Nephron (organoid): ENCODE measurements around the gene STRAP.

Source experiments
- H3K27ac Mint-ChIP-seq, 3 experiments: 2 replicates each; pipeline ENCODE4 v1.8.0; 2020; ENCODE audit warnings: mixed read lengths in 3 of 3, mild to moderate bottlenecking in 2 of 3, moderate library complexity in 1 of 3
- H3K27me3 Mint-ChIP-seq: 2 replicates; pipeline ENCODE4 v1.8.0; 2021; ENCODE audit warnings: low read depth, mild to moderate bottlenecking, moderate library complexity, mixed read lengths
- H3K36me3 Mint-ChIP-seq: 2 replicates; pipeline ENCODE4 v1.8.0; 2020; ENCODE audit warnings: low read depth, mixed read lengths
- H3K4me1 Mint-ChIP-seq: 2 replicates; pipeline ENCODE4 v1.8.0; 2020; ENCODE audit warnings: mixed read lengths
- H3K4me3 Mint-ChIP-seq, 3 experiments: 2 replicates each; pipeline ENCODE4 v1.8.0; 2020; ENCODE audit warnings: mild to moderate bottlenecking in 3 of 3, mixed read lengths in 3 of 3, moderate library complexity in 2 of 3
- H3K9me3 Mint-ChIP-seq: 2 replicates; pipeline ENCODE4 v1.8.0; 2020; ENCODE audit warnings: mixed read lengths
- TF ChIP-seq, protein P1 (sequence below), 3 experiments: fragments of 200-600 bp; sonication (generic); IDR thresholded peaks; one replicate each; pipeline ENCODE4 v1.5.0; 2021; ENCODE audit warnings: antibody characterized with exemption in 3 of 3; ENCODE audit not compliant: unreplicated experiment in 3 of 3

STRAP gene

DNA sequence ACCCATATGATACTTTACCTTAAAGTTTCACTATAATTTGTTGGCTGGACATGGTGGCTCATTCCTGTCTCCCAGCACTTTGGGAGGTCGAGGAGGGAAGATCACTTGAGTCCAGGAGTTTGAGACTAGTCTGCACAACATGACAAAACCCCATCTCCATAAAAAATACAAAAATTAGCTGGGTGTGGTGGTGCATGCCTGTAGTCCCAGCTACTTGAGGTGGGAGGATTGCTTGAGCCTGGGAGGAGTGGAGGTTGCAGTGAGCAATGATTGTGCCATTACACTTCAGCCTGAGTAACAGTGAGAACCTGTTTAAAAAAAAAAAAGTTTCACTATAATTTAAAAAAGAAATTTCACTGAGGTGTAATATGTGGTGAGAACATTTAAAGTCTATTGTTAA lies 50.1 kb downstream of the STRAP start:
- TF ChIP-seq, protein P1, sequence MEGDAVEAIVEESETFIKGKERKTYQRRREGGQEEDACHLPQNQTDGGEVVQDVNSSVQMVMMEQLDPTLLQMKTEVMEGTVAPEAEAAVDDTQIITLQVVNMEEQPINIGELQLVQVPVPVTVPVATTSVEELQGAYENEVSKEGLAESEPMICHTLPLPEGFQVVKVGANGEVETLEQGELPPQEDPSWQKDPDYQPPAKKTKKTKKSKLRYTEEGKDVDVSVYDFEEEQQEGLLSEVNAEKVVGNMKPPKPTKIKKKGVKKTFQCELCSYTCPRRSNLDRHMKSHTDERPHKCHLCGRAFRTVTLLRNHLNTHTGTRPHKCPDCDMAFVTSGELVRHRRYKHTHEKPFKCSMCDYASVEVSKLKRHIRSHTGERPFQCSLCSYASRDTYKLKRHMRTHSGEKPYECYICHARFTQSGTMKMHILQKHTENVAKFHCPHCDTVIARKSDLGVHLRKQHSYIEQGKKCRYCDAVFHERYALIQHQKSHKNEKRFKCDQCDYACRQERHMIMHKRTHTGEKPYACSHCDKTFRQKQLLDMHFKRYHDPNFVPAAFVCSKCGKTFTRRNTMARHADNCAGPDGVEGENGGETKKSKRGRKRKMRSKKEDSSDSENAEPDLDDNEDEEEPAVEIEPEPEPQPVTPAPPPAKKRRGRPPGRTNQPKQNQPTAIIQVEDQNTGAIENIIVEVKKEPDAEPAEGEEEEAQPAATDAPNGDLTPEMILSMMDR (IDR thresholded peaks at IDR 0.05; ENCODE audit: unreplicated experiment in 3 of 3) = no peak
- no peak overlapping the region for H3K4me3 Mint-ChIP-seq
- H3K4me1 Mint-ChIP-seq = peaks cover 5% of the 10 kb centered on the region
- no peak overlapping the region for H3K27ac Mint-ChIP-seq
- no peaks in the 10 kb centered on the region for H3K9me3 Mint-ChIP-seq
- H3K36me3 Mint-ChIP-seq = peaks cover 19% of the 10 kb centered on the region
- H3K27me3 Mint-ChIP-seq = no peaks in the 10 kb centered on the region

DNA sequence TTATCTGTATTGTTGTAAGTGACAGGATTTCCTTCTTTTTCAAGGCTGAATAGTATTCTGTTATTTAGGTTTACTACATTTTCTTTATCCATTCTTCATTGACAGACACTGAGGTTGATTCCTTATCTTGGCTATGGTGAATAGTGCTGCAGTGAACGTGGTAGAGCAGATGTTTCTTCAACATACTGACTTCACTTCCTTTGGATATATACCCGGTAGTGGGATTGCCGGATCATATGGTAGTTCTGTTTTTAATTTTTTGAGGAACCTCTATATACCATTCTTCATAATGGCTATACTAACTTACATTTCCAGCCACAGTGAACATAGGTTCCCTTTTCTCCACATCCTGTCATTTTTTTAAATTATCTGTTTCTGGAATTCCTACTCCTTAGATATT lies 50.8 kb downstream of the STRAP start:
- H3K36me3 Mint-ChIP-seq = peaks cover 25% of the 10 kb centered on the region
- H3K4me1 Mint-ChIP-seq = peaks cover 5% of the 10 kb centered on the region
- H3K27ac Mint-ChIP-seq = no peak overlapping the region
- H3K9me3 Mint-ChIP-seq = no peaks in the 10 kb centered on the region
- TF ChIP-seq, protein P1 (IDR thresholded peaks at IDR 0.05; ENCODE audit: unreplicated experiment in 3 of 3) = no peak
- H3K4me3 Mint-ChIP-seq = no peak overlapping the region
- no peaks in the 10 kb centered on the region for H3K27me3 Mint-ChIP-seq

DNA sequence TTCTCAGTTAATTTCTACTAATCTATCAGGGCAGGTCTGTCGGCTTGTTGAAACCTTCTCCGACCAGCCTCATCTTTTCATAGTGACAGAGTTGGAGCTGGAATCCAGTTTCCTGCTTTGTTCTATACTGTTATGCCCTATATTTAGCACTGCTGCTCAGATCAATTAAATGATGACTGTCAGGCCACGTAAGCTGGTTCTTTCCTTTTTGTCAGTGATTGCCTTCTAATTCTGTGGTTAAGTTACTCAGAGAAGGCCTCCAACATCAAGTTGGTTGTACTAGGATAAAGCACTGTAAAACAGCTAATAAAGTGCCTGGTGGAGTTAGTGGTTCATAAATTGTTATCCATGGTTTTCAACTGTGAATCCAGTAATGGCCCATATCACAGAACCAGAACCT lies 51.6 kb downstream of the STRAP start:
- Mint-ChIP-seq H3K27ac (no peak overlapping the region), H3K27me3 (no peaks in the 10 kb centered on the region), H3K36me3 (peaks cover 25% of the 10 kb centered on the region), H3K4me1 (peaks cover 3% of the 10 kb centered on the region), H3K9me3 (no peaks in the 10 kb centered on the region), H3K4me3 (no peak overlapping the region)
- TF ChIP-seq, protein P1 (IDR thresholded peaks at IDR 0.05; ENCODE audit: unreplicated experiment in 3 of 3) = no peak

DNA sequence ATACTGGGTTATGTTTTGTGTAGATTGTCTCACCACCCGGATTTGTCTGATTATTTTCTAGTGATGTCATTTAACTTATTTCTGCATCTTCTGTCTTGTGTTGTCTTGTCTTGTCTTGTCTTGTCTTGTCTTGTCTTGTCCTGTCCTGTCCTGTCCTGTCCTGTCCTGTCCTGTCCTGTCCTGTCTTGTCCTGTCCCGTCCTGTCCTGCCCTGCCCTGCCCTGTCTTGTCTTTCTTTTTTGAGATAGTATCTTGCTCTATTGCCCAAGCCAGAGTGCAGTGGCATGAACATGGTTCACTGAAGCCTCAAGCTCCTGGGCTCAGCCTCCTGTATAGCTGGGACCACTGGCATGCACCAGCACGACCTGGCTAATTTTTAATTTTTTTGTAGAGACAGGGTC lies 54.6 kb downstream of the STRAP start:
- Mint-ChIP-seq H3K9me3 (peaks cover 8% of the 10 kb centered on the region), H3K4me1 (no peaks in the 10 kb centered on the region), H3K4me3 (no peak overlapping the region), H3K27ac (no peak overlapping the region), H3K36me3 (peaks cover 29% of the 10 kb centered on the region), H3K27me3 (no peaks in the 10 kb centered on the region)
- TF ChIP-seq, protein P1 (IDR thresholded peaks at IDR 0.05; ENCODE audit: unreplicated experiment in 3 of 3) = no peak

DNA sequence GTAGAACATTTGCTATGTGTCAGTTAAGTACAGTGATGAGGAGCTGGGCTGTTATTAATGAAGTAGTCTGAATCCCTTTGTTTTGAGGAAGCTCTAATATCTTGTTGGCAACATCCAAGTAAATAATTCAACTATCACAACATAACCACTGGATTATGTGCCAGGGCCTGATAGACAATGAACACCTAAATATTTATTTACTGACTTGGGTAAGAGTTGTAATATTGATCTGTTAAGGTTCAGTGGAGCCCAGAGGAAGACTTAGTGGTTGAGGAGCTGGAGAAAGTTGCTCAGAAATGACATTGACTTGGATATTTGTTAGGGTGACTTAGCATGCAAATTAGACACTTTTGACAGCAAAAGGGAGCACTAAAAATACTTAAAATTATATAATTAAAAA lies 55.7 kb downstream of the STRAP start:
- Mint-ChIP-seq H3K27ac (no peak overlapping the region), H3K27me3 (no peaks in the 10 kb centered on the region), H3K9me3 (peaks cover 18% of the 10 kb centered on the region), H3K4me3 (no peak overlapping the region), H3K4me1 (no peaks in the 10 kb centered on the region), H3K36me3 (peaks cover 34% of the 10 kb centered on the region)
- TF ChIP-seq, protein P1 (IDR thresholded peaks at IDR 0.05; ENCODE audit: unreplicated experiment in 3 of 3) = no peak

DNA sequence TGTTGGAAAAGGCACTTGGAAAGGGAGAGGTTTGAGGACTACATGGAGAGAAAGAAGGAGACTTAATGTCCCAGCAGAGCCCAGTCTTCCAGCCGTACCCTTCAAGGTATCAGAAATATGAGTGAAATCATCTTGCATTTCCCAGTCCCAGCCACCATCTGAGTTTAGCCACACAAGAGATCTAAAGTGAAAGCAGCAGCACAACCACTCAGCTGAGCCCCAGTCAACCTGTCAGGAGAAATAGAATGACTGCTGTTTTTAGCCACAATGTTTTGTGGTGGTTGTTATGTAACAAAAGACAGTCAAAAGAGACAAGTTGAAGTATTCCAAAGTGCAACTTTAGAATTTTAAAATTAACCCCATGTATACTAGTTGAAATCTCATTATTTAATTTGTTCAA lies 56.9 kb downstream of the STRAP start:
- H3K9me3 Mint-ChIP-seq = peaks cover 19% of the 10 kb centered on the region
- H3K27me3 Mint-ChIP-seq = no peaks in the 10 kb centered on the region
- TF ChIP-seq, protein P1 (IDR thresholded peaks at IDR 0.05; ENCODE audit: unreplicated experiment in 3 of 3) = no peak
- no peak overlapping the region for H3K27ac Mint-ChIP-seq
- no peaks in the 10 kb centered on the region for H3K4me1 Mint-ChIP-seq
- peaks cover 28% of the 10 kb centered on the region for H3K36me3 Mint-ChIP-seq
- no peak overlapping the region for H3K4me3 Mint-ChIP-seq
